Islet precursor cell (in vitro differentiated cells): Measurements from ENCODE around the gene GLP1R.

Experiments used
- DNase-seq: peaks from one replicate; pipeline ENCODE4 v3.0.0-alpha.2; 2018

Gene GLP1R

DNA sequence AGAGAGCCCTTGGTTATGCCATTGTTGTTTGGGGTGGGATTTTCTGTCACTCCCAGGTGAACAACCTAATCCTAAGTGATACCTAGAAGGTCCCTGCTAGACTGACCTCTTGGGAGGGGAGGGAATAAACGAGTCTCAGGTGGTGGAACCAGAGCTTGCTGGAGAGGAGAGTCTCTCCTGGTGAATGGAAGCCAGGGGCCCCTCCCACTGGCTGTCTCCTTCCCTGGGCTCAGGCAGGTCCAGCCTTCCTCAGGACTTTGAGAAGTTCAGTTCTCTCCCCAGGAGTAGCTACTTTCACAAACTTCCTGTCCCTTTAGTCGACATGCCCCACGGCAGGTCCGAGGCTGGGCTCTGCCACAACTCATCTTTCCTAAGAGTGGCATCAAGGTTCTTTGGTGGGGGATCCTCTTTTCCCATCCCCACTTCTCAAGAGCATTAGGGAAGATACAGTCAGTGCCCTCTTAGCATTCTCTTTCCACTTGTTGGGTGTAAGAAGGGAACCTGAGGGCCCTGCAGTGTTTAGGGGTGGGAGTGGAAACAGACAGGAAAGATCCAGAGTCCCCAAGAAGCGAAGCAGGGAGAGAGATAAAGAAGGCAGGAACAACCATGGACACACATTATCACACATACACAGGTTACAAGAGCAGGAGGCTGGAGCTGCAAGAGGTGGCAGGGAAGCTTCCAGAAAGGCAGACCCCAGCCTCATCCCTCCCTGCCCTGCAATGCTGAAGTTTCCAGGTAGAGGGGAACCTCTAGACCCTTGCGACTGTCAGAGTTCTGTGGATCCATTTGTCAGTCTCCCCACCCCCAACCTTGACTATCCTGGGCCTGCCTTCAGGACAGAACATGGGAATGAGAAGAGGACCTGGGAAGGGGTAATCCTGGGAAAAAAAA is 900 bp upstream of the GLP1R start:
- peak; percentile 46 for DNase-seq

DNA sequence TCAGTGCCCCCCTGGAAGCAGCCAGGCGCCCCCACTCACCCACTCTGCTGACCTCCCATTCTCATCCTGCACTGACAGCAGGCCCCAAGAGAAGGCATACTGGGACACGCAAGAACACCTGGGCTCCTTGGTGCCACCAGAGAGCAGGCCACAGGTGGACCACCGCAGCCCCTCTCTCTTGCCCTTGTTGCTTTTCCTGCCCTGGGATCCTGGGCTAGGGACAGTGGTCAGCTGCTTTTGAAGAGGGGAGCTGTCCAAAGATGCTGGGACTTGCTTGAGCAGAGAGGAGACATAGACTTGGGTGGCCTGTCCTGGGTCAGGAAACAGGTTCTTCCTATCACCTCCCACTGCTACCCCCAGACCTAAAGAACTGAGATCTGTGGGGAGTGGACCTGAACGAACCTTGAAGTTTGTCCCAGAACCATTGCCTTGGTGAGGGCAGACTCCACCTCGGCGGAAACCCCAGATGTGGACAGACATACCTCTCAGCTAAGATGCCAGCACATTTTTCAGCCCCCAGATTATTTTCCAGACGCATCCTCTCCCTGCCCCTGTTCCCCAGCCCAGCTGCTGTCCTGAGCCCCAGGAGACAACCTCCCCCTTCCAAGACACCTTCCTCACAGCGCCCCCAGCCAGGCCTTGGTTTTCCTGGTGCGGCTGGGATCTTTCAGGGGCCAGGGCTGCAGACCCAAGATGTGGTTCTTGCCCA is 1.1 kb downstream of the GLP1R start:
- peak; percentile 52 for DNase-seq

DNA sequence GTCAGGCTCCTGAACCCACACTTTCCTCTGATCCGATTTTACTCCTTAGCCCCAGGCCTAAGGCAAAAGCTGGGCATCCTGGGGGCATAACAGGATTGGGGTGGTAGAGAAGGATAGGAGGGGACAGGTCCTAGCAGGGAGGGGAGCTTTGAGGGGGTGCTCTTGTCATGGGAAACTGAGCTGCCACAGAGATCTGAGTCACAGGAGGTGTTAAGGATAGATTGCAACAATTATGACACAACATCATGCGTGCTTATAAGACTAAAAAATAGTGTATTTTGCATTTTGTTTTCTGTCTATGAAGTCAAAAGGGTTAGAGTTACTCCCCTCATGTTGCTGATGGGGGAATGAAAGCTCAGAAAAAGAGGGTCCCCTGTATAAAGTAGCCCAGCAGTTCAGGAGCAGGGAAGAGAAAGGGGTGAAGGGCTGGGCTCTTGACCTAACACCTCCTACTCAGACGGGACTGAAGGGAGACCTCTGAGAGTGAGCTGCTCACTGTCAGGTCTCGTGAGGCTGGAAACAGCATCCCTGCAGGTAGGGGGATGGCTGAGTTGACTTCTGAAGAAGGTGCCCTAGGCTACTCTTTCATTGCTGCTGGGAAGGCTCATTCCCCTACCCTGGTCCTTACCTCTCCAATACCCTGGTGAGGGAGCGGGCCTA is 2.0 kb downstream of the GLP1R start:
- peak; percentile 43 for DNase-seq

GRCh38 chr6:39051399-39052122 is 3.0 kb downstream of the GLP1R start:
- DNase-seq: peak; percentile 89

- DNase-seq: peak; percentile 43
Observed at GRCh38 chr6:39053016-39053624, 4.5 kb downstream of the GLP1R start.

DNA sequence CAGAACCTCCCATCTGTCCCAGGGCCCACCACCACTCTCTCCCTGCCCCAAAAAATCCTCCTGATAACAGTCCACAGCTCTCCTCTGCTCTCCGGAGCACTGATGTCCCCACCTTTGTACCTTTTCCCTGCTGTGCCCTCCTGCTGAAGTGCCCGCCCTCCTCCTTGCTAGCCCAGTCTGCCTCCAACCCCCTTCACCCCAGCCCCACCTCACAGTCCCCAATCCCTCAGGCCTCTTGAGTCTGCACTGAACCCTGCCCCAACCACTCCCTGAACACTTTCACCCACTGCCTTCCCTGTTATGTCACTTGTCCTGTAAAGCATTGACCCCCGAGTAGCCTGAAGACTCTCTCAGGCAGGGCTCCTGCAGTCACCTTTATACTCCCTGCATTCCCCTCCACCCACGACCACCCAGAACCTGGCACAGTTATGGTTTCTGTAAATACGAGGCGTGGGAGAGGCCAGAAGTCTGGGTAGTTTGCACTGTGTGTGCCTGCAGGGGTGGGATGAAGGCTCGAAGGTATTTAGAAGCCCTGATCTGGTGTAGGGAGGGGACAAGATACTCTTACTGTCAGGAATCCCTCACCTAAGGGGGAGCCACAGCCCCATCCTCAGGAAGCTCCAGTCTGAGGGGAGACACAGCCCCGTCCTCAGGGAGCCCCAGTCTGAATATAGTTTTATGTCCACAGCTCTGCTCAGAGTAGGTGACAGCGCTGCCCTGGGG is 5.4 kb downstream of the GLP1R start:
- peak; percentile 50 for DNase-seq

- peak; percentile 55 for DNase-seq
Observed at GRCh38 chr6:39054577-39055142, 6.1 kb downstream of the GLP1R start.

GRCh38 chr6:39055661-39056060 is 7.1 kb downstream of the GLP1R start:
- DNase-seq: no peak

GRCh38 chr6:39056191-39056590 is 7.6 kb downstream of the GLP1R start:
- no peak for DNase-seq

DNA sequence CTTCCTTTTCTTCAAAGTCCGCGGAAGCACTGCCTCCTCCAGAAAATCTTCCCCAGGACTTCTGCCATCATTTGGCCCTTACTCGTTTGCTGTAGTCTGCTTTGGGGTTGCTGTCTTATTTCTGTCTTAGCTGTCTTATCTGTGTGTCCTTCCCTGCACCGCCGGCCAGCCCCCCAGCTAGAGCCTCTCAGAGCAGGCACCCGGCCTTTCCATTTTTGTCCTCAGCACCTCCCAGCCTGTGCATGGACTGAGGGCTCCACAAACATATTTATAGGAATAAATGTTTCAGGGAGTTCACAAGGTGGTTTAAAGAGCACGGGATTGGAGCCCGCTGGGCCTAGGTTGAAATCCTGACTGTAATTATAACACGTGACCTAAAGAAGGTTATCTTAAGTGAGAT is 8.1 kb downstream of the GLP1R start:
- DNase-seq: no peak

GRCh38 chr6:39057251-39058155 is 8.9 kb downstream of the GLP1R start:
- no peak for DNase-seq

DNA sequence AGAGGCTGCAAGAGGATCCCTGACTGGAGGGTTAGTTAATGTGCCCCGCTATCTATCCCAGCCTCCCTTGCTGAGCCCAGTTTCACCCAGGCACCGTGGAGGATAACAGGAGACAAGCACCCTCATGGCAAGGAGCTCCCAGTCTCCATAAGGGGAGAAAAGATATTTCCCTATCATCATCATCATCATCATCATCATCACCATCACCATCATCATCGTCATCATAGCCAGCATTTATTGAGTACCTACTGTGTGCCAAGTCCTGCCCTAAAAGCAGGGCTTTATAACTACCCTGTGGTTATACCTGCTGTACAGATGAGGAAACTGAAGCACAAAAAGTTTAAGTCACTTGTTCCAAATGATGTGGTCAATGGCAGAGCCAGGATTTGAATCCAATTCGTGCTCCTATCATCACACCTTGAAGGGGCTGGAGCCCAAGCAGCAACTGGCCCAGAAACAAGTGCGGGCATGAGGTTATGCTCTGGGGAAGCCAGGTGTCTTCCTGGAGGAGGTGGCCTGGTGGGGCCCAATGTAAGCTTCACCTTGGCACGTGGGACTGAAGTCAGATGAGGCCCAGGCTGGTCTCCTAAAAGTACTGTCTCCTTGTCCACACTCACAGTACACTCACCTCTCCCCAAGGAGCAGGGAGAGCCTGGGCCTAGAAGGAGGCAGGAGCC is 10.0 kb downstream of the GLP1R start:
- DNase-seq: no peak

DNA sequence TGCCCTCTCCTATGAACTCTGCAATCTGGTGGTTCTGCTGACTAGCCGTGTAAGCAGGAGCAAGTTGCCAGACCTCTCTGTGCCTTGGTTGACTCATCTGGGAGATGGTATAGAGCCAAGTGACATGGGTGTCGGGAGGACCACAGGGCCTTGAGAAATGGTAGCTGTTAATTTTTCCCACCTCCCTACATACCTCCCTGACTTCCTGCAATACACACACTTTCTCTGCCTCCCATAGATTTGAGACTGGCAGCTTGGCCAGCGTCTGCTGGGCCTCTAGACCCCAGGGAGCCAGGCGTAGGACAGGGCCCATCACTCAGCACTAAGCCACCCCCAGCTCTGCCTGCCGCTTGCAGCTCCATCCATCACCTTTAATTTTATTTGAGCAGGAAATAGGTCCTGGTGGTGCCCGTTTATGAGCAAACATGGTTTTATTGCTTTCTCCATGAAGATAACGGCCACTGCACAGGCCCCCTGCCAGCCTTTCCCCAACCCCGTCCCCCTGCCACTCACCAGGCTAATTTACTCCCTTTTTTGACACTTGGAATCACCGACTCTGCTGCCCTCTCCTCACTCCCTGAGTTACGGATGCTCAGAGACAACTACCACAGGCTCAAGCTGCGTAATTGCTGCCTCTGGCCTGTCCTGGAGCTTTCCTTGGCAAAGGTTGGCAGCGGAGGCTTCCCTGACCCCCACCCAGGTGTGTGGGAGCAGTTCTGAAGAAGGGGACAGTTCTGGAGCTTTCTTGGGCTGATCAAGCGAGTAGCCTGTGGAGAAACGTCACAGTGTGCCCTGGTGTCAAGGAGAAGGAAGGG is 11.1 kb downstream of the GLP1R start:
- DNase-seq: no peak

DNA sequence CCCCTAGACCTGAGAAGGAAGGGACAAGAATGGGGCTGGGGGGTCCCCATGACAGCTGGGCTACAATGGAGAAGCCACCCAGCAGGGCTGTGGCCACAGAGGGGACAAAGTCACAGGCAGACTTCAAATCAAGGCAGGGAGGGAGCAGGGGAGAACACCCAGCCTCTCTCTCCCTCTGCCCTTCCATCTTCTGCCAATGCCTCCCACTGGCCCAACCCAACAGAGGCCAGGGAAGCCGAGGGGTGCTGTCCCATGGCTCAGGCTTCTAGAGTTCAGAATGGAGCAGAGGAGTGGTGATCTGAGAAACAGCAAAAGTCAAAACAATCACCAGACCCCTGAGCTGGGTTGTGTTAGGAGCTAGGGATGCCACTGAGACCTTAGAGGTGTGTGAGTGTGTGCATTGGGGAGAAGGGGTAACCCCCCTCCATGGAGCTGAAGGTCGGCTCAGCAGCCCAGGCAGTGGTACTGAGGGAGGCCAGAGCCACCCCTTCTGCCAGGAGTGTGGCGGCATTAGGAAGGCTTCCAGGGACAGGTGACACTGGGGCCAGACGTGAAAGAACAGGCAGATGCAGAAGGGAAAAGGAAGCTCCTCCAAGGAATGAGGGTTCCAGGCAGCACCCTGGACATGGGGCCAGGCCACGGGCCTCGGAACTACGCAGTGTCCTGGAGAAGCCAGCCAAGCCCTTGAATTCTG is 12.0 kb downstream of the GLP1R start:
- no peak for DNase-seq

DNA sequence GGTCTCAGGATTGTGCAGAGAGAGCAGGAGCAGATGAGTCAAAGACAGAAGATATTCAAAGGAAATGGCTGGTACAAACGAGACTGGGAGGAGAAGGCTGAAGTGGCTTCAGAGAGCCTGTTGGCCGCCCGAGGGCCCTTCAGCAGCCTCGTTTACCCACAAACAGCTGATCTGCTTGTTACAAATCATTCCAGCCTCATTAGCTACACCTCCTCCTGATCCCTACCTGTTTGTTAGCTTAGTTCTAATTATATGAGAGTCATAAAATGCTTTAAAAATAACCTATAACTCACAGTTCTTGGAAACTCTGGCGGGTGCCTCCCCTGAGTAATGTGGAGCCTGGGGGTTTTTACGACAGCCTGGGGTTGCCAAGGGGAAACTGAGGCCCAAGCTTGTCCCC is 12.6 kb downstream of the GLP1R start:
- no peak for DNase-seq

DNA sequence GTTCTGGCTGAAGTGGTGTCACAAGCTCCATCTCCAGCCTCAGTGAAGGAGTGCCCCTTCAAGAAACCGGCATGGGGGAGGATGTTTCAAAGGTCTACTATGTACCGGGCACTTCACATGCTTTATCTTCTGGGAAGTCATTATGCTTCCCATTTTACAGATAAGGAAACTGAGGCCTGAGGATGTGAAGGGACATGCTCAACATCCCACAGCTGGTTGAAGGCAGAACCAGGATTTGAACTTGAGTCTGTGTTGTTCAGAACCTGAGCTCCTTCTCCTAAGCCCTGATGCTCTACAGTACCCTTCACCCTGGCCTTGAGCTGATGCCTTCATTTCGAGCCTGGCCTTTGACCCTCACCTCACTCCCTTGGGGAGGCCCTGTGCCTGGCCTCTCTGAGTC is 13.0 kb downstream of the GLP1R start:
- no peak for DNase-seq

- no peak for DNase-seq
Observed at GRCh38 chr6:39062014-39062740, 13.6 kb downstream of the GLP1R start.

DNA sequence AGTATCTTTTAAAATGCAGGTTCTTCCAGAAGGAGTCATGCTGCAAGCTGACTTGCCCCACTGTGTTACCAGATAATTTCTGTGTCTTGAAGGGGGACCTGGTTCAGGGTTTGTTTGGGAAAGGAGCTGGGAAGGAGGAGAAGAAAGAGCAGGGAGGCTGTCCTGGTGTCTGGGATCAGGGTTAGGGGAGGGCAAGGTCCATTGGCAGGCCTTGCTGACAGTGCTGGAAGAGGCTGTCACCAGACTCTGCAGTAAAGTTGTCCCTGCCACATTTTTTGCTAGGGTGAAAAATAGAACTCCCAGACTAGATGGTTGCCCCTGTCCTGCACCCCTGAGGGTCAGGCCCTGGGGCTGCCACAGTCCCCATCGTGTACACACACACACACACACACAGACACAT is 14.9 kb downstream of the GLP1R start:
- no peak for DNase-seq
